ENCODE results near the gene C14orf180. TPM values are rescaled to one million over a fixed set of nuclear protein-coding genes. Genes with fewer than 3 reads are reported as not detected.

Gene C14orf180
- total RNA-seq, 1 donor from 2014 or later, result not detected

DNA sequence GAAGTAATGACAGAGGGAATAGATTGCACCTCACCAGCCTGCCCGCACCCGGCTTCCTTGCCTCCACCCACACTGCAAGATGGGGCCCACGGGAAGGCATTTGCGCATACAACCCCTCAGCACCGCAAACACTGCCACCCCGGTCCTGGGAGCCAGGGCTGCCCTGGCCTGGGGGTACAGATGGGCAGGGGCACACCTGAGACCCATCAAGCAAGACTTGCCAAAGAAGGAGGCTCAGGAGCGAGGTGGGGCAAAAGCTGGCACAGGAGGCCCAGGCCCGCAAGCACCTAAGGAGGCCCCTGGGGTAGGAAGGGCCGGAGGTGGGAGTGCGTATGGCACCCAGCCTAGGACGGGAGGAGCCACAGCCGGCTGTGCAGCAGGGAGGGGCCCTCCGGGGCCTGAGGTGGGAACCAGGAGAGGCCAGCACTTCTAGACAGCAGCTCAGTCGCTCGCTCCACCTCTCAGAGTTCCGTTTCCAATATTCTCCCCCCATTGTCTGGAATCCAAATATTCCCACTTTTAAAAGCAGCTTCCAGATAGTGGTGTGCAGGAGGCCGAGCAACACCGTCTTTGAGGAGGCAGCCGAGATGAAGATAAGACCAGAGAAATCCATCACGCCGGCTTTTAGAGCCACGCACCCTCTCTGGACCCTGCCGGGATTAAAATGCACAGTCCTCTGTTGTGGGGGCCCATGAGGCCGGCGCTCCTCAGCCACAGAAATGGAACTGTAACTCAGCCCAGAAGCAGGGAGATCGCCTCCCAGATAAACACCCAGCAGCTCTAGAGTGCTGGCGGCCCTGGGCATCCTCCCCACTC lies 12.2 kb upstream of the C14orf180 start:
- Mint-ChIP-seq H3K27ac (ENCODE audit: unreplicated experiment) (no peak overlapping the region), H3K36me3 (ENCODE audit: low read depth, unreplicated experiment) (no peaks in the 10 kb centered on the region), H3K9me3 (ENCODE audit: unreplicated experiment) (no peaks in the 10 kb centered on the region), H3K4me1 (ENCODE audit: low read depth, unreplicated experiment) (no peaks in the 10 kb centered on the region), H3K27me3 (ENCODE audit: low read depth, unreplicated experiment) (peaks cover 38% of the 10 kb centered on the region), H3K4me3 (ENCODE audit: unreplicated experiment) (no peak overlapping the region)
- DNase-seq (ENCODE audit: low read depth), result no peak
- no peak for FAIRE-seq
- no peaks in the 10 kb centered on the region for H3K9me3 ChIP-seq (ENCODE audit: insufficient read depth, low read depth, low read length)
- no peaks in the 10 kb centered on the region for H3K27me3 ChIP-seq (ENCODE audit: insufficient read depth, low read length)
- H2AFZ ChIP-seq (ENCODE audit: low read depth, low read length), result no peak overlapping the region
- TF ChIP-seq EZH2 (IDR thresholded peaks at IDR 0.05; ENCODE audit: insufficient read depth, low read length), result no peak
- TF ChIP-seq, protein P1, sequence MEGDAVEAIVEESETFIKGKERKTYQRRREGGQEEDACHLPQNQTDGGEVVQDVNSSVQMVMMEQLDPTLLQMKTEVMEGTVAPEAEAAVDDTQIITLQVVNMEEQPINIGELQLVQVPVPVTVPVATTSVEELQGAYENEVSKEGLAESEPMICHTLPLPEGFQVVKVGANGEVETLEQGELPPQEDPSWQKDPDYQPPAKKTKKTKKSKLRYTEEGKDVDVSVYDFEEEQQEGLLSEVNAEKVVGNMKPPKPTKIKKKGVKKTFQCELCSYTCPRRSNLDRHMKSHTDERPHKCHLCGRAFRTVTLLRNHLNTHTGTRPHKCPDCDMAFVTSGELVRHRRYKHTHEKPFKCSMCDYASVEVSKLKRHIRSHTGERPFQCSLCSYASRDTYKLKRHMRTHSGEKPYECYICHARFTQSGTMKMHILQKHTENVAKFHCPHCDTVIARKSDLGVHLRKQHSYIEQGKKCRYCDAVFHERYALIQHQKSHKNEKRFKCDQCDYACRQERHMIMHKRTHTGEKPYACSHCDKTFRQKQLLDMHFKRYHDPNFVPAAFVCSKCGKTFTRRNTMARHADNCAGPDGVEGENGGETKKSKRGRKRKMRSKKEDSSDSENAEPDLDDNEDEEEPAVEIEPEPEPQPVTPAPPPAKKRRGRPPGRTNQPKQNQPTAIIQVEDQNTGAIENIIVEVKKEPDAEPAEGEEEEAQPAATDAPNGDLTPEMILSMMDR (IDR thresholded peaks at IDR 0.05; ENCODE audit: insufficient read depth, low read depth, low read length), result no peak
- H3K9ac ChIP-seq (ENCODE audit: low read length), result no peak overlapping the region
- H3K4me1 ChIP-seq (ENCODE audit: insufficient read depth, low read length), result no peaks in the 10 kb centered on the region
- H3K27ac ChIP-seq (ENCODE audit: low read depth, low read length), result no peak overlapping the region
- H3K79me2 ChIP-seq (ENCODE audit: insufficient read depth, low read length), result no peaks in the 10 kb centered on the region
- H3K36me3 ChIP-seq (ENCODE audit: insufficient read depth, low read length), result no peaks in the 10 kb centered on the region
- H4K20me1 ChIP-seq (ENCODE audit: insufficient read depth, low read length), result no peaks in the 10 kb centered on the region
- no peak overlapping the region for H3K4me3 ChIP-seq (ENCODE audit: insufficient read depth, low read depth, low read length)
- H3K4me2 ChIP-seq (ENCODE audit: low read length), result no peak overlapping the region

DNA sequence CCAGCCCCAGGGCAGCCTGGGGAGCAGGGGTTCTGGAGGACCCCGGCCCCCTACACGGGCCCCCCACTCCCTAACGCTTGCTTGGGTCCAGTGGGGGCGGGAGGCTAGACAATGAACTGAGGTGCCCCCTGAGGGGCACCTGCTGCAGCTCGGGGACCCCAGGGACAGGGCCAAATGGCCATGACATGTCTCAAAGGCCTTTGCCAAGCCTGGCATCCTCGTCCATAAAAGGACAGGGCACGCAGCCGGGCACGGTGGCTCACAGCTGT lies 11.7 kb upstream of the C14orf180 start:
- Histone ChIP-seq H3K4me1 (ENCODE audit: insufficient read depth, low read length) (no peaks in the 10 kb centered on the region), H3K9ac (ENCODE audit: low read length) (no peak overlapping the region), H3K4me3 (ENCODE audit: insufficient read depth, low read depth, low read length) (no peak overlapping the region), H3K9me3 (ENCODE audit: insufficient read depth, low read depth, low read length) (no peaks in the 10 kb centered on the region), H3K27me3 (ENCODE audit: insufficient read depth, low read length) (no peaks in the 10 kb centered on the region), H3K36me3 (ENCODE audit: insufficient read depth, low read length) (no peaks in the 10 kb centered on the region), H4K20me1 (ENCODE audit: insufficient read depth, low read length) (no peaks in the 10 kb centered on the region), H2AFZ (ENCODE audit: low read depth, low read length) (no peak overlapping the region), H3K27ac (ENCODE audit: low read depth, low read length) (no peak overlapping the region), H3K4me2 (ENCODE audit: low read length) (no peak overlapping the region), H3K79me2 (ENCODE audit: insufficient read depth, low read length) (no peaks in the 10 kb centered on the region)
- FAIRE-seq (no peak), DNase-seq (ENCODE audit: low read depth) (no peak)
- Mint-ChIP-seq H3K36me3 (ENCODE audit: low read depth, unreplicated experiment) (no peaks in the 10 kb centered on the region), H3K4me1 (ENCODE audit: low read depth, unreplicated experiment) (no peaks in the 10 kb centered on the region), H3K27me3 (ENCODE audit: low read depth, unreplicated experiment) (peaks cover 41% of the 10 kb centered on the region), H3K4me3 (ENCODE audit: unreplicated experiment) (no peak overlapping the region), H3K9me3 (ENCODE audit: unreplicated experiment) (no peaks in the 10 kb centered on the region), H3K27ac (ENCODE audit: unreplicated experiment) (no peak overlapping the region)
- TF ChIP-seq EZH2 (IDR thresholded peaks at IDR 0.05; ENCODE audit: insufficient read depth, low read length), result no peak
- TF ChIP-seq, protein P1 (IDR thresholded peaks at IDR 0.05; ENCODE audit: insufficient read depth, low read depth, low read length), result no peak

DNA sequence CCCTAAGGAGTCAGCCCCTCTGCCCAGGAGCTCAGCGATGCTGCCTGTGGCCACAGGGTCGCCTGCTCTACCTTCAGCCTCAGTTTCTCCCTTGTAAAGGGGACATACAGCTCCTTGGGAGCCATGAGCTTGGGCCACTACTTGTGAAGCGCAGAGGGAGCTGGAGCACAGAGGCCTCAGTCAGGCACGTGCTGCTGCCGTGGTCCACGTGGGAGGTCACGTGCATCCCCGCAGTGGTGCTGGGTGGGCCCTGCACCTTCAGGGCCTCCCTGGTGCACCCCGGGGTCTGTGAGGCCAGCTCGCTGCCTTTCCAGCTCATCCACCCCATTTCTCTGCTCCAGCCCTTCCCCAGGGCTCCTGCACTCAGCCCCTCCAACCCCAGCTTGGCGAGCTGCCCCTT lies 10.9 kb upstream of the C14orf180 start:
- TF ChIP-seq, protein P1 (IDR thresholded peaks at IDR 0.05; ENCODE audit: insufficient read depth, low read depth, low read length), result no peak
- Mint-ChIP-seq H3K9me3 (ENCODE audit: unreplicated experiment) (no peaks in the 10 kb centered on the region), H3K27ac (ENCODE audit: unreplicated experiment) (no peak overlapping the region), H3K4me3 (ENCODE audit: unreplicated experiment) (no peak overlapping the region), H3K27me3 (ENCODE audit: low read depth, unreplicated experiment) (peaks cover 43% of the 10 kb centered on the region), H3K36me3 (ENCODE audit: low read depth, unreplicated experiment) (no peaks in the 10 kb centered on the region), H3K4me1 (ENCODE audit: low read depth, unreplicated experiment) (no peaks in the 10 kb centered on the region)
- no peak overlapping the region for H3K9ac ChIP-seq (ENCODE audit: low read length)
- H3K27ac ChIP-seq (ENCODE audit: low read depth, low read length), result no peak overlapping the region
- H2AFZ ChIP-seq (ENCODE audit: low read depth, low read length), result no peak overlapping the region
- H3K4me3 ChIP-seq (ENCODE audit: insufficient read depth, low read depth, low read length), result no peak overlapping the region
- H3K79me2 ChIP-seq (ENCODE audit: insufficient read depth, low read length), result no peaks in the 10 kb centered on the region
- no peak overlapping the region for H3K4me2 ChIP-seq (ENCODE audit: low read length)
- H3K27me3 ChIP-seq (ENCODE audit: insufficient read depth, low read length), result no peaks in the 10 kb centered on the region
- DNase-seq (ENCODE audit: low read depth) (no peak), FAIRE-seq (no peak)
- H3K4me1 ChIP-seq (ENCODE audit: insufficient read depth, low read length), result no peaks in the 10 kb centered on the region
- H3K9me3 ChIP-seq (ENCODE audit: insufficient read depth, low read depth, low read length), result no peaks in the 10 kb centered on the region
- H3K36me3 ChIP-seq (ENCODE audit: insufficient read depth, low read length), result no peaks in the 10 kb centered on the region
- no peaks in the 10 kb centered on the region for H4K20me1 ChIP-seq (ENCODE audit: insufficient read depth, low read length)

All from astrocyte (in vitro differentiated cells and primary cell).